HG03571 (cell line): ENCODE data around the gene CAMK2G.
"Not testable (repeated sequence)": the region's sequence is repeated elsewhere in the genome, so short reads cannot be mapped to it uniquely, and the experiment has no call there.

ENCODE experiments used
- ATAC-seq: cut with Tn5 transposase; IDR thresholded peaks from one replicate; pipeline ENCODE4 v1.9.1; 2021; ENCODE audit not compliant: unreplicated experiment

The CAMK2G gene

GRCh38 chr10:73874267-73875138 lies at the start of gene CAMK2G:
CAMK2G (minus strand) TSS chr10:73874555; CDS start chr10:73874461, 94 bp downstream.
- ATAC-seq, result peak; percentile 76

GRCh38 chr10:73922864-73923133 lies 48.4 kb upstream of the CAMK2G start:
- no peak for ATAC-seq

- no peak for ATAC-seq
Observed at GRCh38 chr10:73922007-73922863, 47.9 kb upstream of the CAMK2G start.

GRCh38 chr10:73920089-73920488 lies 45.7 kb upstream of the CAMK2G start:
- peak; percentile 50 for ATAC-seq

- ATAC-seq, result not testable (repeated sequence)
Observed at GRCh38 chr10:73919481-73919880, 45.1 kb upstream of the CAMK2G start.

- no peak for ATAC-seq
Observed at GRCh38 chr10:73917566-73918305, 43.4 kb upstream of the CAMK2G start.

GRCh38 chr10:73916761-73917470 lies 42.6 kb upstream of the CAMK2G start:
- ATAC-seq, result no peak

GRCh38 chr10:73915206-73915851 lies 41.0 kb upstream of the CAMK2G start:
- no peak for ATAC-seq

- no peak for ATAC-seq
Observed at GRCh38 chr10:73914036-73914435, 39.7 kb upstream of the CAMK2G start.

GRCh38 chr10:73911553-73912004 lies 37.2 kb upstream of the CAMK2G start:
- no peak for ATAC-seq

GRCh38 chr10:73910764-73911552 lies 36.6 kb upstream of the CAMK2G start, which contains the start of gene PLAU:
PLAU (plus strand) TSS chr10:73911132; CDS start chr10:73911556, 424 bp downstream.
- no peak for ATAC-seq

GRCh38 chr10:73910401-73910763 lies 36.0 kb upstream of the CAMK2G start:
- no peak for ATAC-seq

GRCh38 chr10:73909540-73910115 lies 35.3 kb upstream of the CAMK2G start:
- no peak for ATAC-seq

- peak; percentile 59 for ATAC-seq
Observed at GRCh38 chr10:73908853-73909539, 34.6 kb upstream of the CAMK2G start.

- no peak for ATAC-seq
Observed at GRCh38 chr10:73907841-73908517, 33.6 kb upstream of the CAMK2G start.

GRCh38 chr10:73906524-73907447 lies 32.4 kb upstream of the CAMK2G start:
- ATAC-seq, result no peak
